ENCODE measurements around the gene AKNA.
"Not testable (repeated sequence)": the region's sequence is repeated elsewhere in the genome, so short reads cannot be mapped to it uniquely, and the experiment has no call there.

Gene AKNA

GRCh38 chr9:114336699-114337395 lies 50.9 kb downstream of the AKNA start:
- no peak for DNase-seq (ENCODE audit: low read depth)

GRCh38 chr9:114336157-114336556 lies 51.6 kb downstream of the AKNA start:
- DNase-seq (ENCODE audit: low read depth) = no peak

- DNase-seq (ENCODE audit: low read depth) = no peak
These were observed 52.0 kb downstream of the AKNA start for GRCh38 chr9:114335745-114336144.

- no peak for DNase-seq (ENCODE audit: low read depth)
These were observed 53.3 kb downstream of the AKNA start for GRCh38 chr9:114334490-114334889.

GRCh38 chr9:114333718-114334117 lies 54.1 kb downstream of the AKNA start:
- DNase-seq (ENCODE audit: low read depth) = not testable (repeated sequence)

GRCh38 chr9:114332474-114333040 lies 55.2 kb downstream of the AKNA start:
- DNase-seq (ENCODE audit: low read depth) = not testable (repeated sequence)

GRCh38 chr9:114331229-114332195 lies 56.3 kb downstream of the AKNA start:
- not testable (repeated sequence) for DNase-seq (ENCODE audit: low read depth)

- no peak for DNase-seq (ENCODE audit: low read depth)
These were observed 57.1 kb downstream of the AKNA start for GRCh38 chr9:114330636-114331035.

- not testable (repeated sequence) for DNase-seq (ENCODE audit: low read depth)
These were observed 58.2 kb downstream of the AKNA start, which contains the start of gene ORM2 for GRCh38 chr9:114329625-114330022. Gene ORM2 (plus strand): TSS chr9:114329869. CDS start chr9:114329905, 36 bp downstream.

- DNase-seq (ENCODE audit: low read depth) = not testable (repeated sequence)
These were observed 58.7 kb downstream of the AKNA start for GRCh38 chr9:114328937-114329624.

- DNase-seq (ENCODE audit: low read depth) = not testable (repeated sequence)
These were observed 59.4 kb downstream of the AKNA start for GRCh38 chr9:114328357-114328820.

- DNase-seq (ENCODE audit: low read depth) = no peak
These were observed 60.0 kb downstream of the AKNA start for GRCh38 chr9:114327749-114328148.

- DNase-seq (ENCODE audit: low read depth) = not testable (repeated sequence)
These were observed 62.0 kb downstream of the AKNA start for GRCh38 chr9:114325684-114326254.

GRCh38 chr9:114324965-114325364 lies 62.8 kb downstream of the AKNA start:
- DNase-seq (ENCODE audit: low read depth) = not testable (repeated sequence)

GRCh38 chr9:114324492-114324891 lies 63.3 kb downstream of the AKNA start:
- no peak for DNase-seq (ENCODE audit: low read depth)

GRCh38 chr9:114323849-114324248 lies 63.9 kb downstream of the AKNA start:
- DNase-seq (ENCODE audit: low read depth) = not testable (repeated sequence)

- not testable (repeated sequence) for DNase-seq (ENCODE audit: low read depth)
These were observed 64.8 kb downstream of the AKNA start, which contains the start of gene ORM1 for GRCh38 chr9:114322831-114323531. Gene ORM1 (plus strand): TSS chr9:114323098. CDS start chr9:114323134, 36 bp downstream.

- DNase-seq (ENCODE audit: low read depth) = not testable (repeated sequence)
These were observed 65.5 kb downstream of the AKNA start for GRCh38 chr9:114322160-114322818.

- DNase-seq (ENCODE audit: low read depth) = no peak
These were observed 66.0 kb downstream of the AKNA start for GRCh38 chr9:114321759-114322158.

GRCh38 chr9:114320710-114321109 lies 67.1 kb downstream of the AKNA start:
- peak; percentile 42 for DNase-seq (ENCODE audit: low read depth)

All from non-pigmented ciliary epithelial cell (primary cell).